ENCODE data around the gene SYTL1.

- no peak for TF ChIP-seq CTCF (IDR thresholded peaks at IDR 0.05; ENCODE audit: low read length)
- no peak for TF ChIP-seq EZH2 (optimal IDR thresholded peaks at IDR 0.05; ENCODE audit: low read depth, low read length)
- no peak for TF ChIP-seq EZH2phosphoT487 (IDR thresholded peaks at IDR 0.05; ENCODE audit: low read length)
Measured at GRCh38 chr1:27306892-27307761, 34.7 kb upstream of the SYTL1 start.

Measured in MM.1S (cell line).